Psoas muscle (tissue), 8 donors: Measurements from ENCODE around the gene PLD6. TPM values are rescaled to one million over a fixed set of nuclear protein-coding genes. Genes with fewer than 3 reads are reported as not detected.

ENCODE experiments used
- ATAC-seq, 4 donors: fragments of 200-7000 bp; cut with Tn5 transposase; one replicate each; pipeline ENCODE4 v1.9.1; 2020; ENCODE audit warnings: moderate library complexity in 3 of 4, mild to moderate bottlenecking in 2 of 4
- DNase-seq, 2 donors: peaks; one replicate each; pipeline ENCODE4 v3.0.0-alpha.2; 2020
- H3K27ac ChIP-seq: fragments of 200-600 bp; one replicate; pipeline ENCODE4 v1.8.0; 2022
- H3K27me3 ChIP-seq, 3 donors: fragments of 200-600 bp in 1 of 3; one replicate each; pipeline versions ENCODE4 v1.6.1 to v1.8.0; 2013 to 2022; ENCODE audit warnings: low read length in 2 of 3, mild to moderate bottlenecking in 2 of 3, moderate library complexity in 1 of 3; ENCODE audit not compliant: insufficient read depth in 3 of 3
- H3K36me3 ChIP-seq, 2 donors: fragments of 200-600 bp in 1 of 2; one replicate each; pipeline versions ENCODE4 v1.6.1 to v1.8.0; 2013 to 2022; ENCODE audit warnings: low read depth in 1 of 2, mild to moderate bottlenecking in 1 of 2, moderate library complexity in 1 of 2; ENCODE audit not compliant: insufficient read depth in 1 of 2
- H3K4me1 ChIP-seq: fragments of 200-600 bp; one replicate; pipeline ENCODE4 v1.8.0; 2022
- H3K4me3 ChIP-seq: fragments of 200-600 bp; one replicate; pipeline ENCODE4 v1.8.0; 2022; ENCODE audit warnings: mild to moderate bottlenecking
- H3K9me3 ChIP-seq: fragments of 200-600 bp; one replicate; pipeline ENCODE4 v1.8.0; 2022
- WGBS, 3 donors: extraction: QIAGEN DNeasy Blood & Tissue Kit; methylation state at CpG; one replicate each; pipeline versions ENCODE4 v1.1.6 to v1.1.7; 2013; 5-methylcytosine and 5-hydroxymethylcytosine counted together
- intact Hi-C, 2 donors: fragments of 100-400 bp; cut with DNase I; formaldehyde crosslinking; loops; one replicate each; pipeline versions ENCODE4 v1.11.0 to v1.14.2; 2022
- polyA plus RNA-seq, 3 donors: library from polyadenylated mRNA; stranded (reverse); fragments of 200-250 nt; gene quantifications; one replicate each; pipeline ENCODE4 v1.2.3, GENCODE V29; 2013
- total RNA-seq, 4 donors: library from RNA; stranded (reverse); fragmentation: NEBNext Ultra II Directional in 2 of 4; extraction: Animal tissue kit (Norgen Biotek cat#: 25700) in 2 of 4; gene quantifications; one replicate each; pipeline versions ENCODE4 v1.2.1 to v1.2.4, GENCODE V29; 2021 to 2023
- TF ChIP-seq, protein P1 (sequence below): fragments of 200-600 bp; IDR thresholded peaks from one replicate; pipeline ENCODE4 v1.8.0; 2022; ENCODE audit warnings: antibody characterized with exemption
- donor health status: healthy with polysubstance abuse.
- donor health status: DM: no; HTN: no; CAD: no; lungs with moderate emphysema.
- donor health status: Bipolar disorder and iron deficiency.
- donor health status: healthy.
- donor health status: DM: yes; HTN: yes; CAD: no.
- donor health status: DM: no; HTN: no; CAD: no.
- donor health status: DM: no; HTN: no; CAD: no.
- donor health status: DM: yes; HTN: yes; CAD: no.

The PLD6 gene
- total and polyA plus RNA-seq, 7 donors: 0.84 to 5.4 (median 2.5) TPM

DNA sequence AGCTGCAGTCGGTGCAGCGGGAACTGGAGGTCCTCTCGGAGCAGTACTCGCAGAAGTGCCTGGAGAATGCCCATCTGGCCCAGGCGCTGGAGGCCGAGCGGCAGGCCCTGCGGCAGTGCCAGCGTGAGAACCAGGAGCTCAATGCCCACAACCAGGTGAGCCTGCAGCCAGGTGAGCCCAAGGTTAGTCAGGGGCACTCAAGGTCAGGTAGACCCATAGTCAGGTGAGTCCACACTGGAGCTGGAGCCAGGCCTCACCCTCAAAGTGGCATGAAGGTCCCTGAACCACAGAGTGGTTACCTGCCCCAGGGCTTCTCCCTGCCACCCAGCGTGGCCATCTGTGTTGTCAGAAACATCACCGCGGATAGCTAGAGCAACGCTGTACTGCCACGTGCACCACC lies 32.2 kb downstream of the PLD6 start:
- H3K9me3 ChIP-seq: no peaks in the 10 kb centered on the region
- TF ChIP-seq, protein P1, sequence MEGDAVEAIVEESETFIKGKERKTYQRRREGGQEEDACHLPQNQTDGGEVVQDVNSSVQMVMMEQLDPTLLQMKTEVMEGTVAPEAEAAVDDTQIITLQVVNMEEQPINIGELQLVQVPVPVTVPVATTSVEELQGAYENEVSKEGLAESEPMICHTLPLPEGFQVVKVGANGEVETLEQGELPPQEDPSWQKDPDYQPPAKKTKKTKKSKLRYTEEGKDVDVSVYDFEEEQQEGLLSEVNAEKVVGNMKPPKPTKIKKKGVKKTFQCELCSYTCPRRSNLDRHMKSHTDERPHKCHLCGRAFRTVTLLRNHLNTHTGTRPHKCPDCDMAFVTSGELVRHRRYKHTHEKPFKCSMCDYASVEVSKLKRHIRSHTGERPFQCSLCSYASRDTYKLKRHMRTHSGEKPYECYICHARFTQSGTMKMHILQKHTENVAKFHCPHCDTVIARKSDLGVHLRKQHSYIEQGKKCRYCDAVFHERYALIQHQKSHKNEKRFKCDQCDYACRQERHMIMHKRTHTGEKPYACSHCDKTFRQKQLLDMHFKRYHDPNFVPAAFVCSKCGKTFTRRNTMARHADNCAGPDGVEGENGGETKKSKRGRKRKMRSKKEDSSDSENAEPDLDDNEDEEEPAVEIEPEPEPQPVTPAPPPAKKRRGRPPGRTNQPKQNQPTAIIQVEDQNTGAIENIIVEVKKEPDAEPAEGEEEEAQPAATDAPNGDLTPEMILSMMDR: no peak
- peaks cover 12 to 100% of the 10 kb centered on the region in 2 donors for H3K36me3 ChIP-seq
- no peak overlapping the region for H3K27ac ChIP-seq
- H3K4me1 ChIP-seq: peaks cover 4% of the 10 kb centered on the region
- DNase-seq (no peak), ATAC-seq (no peak)
- no peaks in the 10 kb centered on the region for H3K27me3 ChIP-seq
- 89 to 92% (median 90%) methylated on average over 14 of the region's 14 CpGs for WGBS, 3 donors
- H3K4me3 ChIP-seq: no peak overlapping the region
- intact Hi-C loops: no loop called here

DNA sequence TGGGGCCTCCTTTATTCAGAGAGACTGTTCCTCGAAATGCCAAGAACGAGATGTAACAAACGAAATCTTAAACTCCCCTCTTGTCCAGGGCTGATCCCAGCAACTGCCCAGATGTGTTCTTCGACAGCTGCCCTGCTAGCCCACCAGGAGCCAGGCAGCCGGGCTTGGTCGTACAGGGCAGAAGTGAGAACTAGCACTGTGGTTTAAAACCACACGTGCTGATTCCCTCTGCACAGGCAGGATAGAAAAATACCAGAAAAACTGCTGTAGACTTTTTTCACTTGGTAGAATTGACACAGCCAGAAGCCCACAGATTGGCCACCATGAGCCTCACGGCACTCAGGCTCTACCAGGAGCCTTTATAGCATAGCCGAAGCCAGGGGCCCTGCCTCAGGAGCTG lies 33.1 kb downstream of the PLD6 start:
- Histone ChIP-seq H3K4me3 (no peak overlapping the region), H3K27me3 (no peaks in the 10 kb centered on the region), H3K27ac (no peak overlapping the region), H3K4me1 (peaks cover 4% of the 10 kb centered on the region), H3K36me3 (peaks cover 12 to 100% of the 10 kb centered on the region in 2 donors), H3K9me3 (no peaks in the 10 kb centered on the region)
- TF ChIP-seq, protein P1: no peak
- no peak for ATAC-seq
- intact Hi-C loops: no loop called here
- DNase-seq: no peak
- 82 to 85% (median 83%) methylated on average over 9 of the region's 9 CpGs for WGBS, 3 donors

DNA sequence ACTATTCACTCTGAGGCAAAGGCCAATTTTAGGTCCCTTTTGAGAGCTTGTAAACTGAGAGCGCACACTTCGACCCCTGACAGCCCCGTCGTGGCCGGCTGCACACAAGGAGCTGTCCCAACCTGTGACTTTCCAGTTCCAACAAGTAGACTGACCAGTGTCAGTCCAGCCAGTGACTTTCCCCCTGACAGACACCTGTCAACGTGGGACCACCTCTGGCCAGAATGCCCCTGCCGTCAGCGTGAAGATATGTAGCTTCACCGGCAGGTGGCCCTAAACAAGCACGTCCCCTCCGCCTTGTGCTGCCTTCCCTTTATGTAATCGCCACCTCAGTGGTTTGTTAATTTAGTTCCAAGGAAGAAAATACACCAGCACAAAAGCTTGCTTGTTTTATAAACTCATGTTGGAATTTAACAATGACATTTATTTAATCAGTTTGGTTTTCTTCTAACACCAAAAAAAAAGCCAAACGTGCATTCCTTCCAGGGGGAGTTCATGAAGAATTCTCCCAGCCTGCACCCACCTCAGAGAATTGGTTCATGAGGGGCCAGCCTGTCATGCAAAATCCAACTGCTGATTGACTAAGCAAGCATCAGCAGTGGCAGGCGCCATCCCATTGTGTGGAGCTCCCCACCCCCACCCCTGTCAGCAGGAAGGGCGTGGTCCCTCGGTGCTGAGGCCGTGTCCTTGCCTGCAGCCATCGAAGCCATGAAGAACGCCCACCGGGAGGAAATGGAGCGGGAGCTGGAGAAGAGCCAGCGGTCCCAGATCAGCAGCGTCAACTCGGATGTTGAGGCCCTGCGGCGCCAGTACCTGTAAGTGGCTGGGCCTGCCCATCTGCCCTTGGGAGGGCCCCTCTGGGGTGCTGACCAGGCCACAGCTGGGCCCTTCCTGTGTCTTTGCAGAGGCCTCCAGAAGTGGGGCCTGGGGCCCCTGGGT lies 33.9 kb downstream of the PLD6 start:
- DNase-seq: peak; percentile 48 to 75
- intact Hi-C loops: no loop called here
- Histone ChIP-seq H3K27me3 (no peaks in the 10 kb centered on the region), H3K4me1 (peaks cover 4% of the 10 kb centered on the region), H3K36me3 (peaks cover 12 to 100% of the 10 kb centered on the region in 2 donors), H3K4me3 (no peak overlapping the region), H3K27ac (no peak overlapping the region), H3K9me3 (no peaks in the 10 kb centered on the region)
- peak in 3 of 4 donors; percentile 7 to 47 (median 40) for ATAC-seq
- WGBS, 3 donors: 72 to 75% (median 72%) methylated on average over 23 to 26 of the region's 26 CpGs
- TF ChIP-seq, protein P1: peak; percentile 4

DNA sequence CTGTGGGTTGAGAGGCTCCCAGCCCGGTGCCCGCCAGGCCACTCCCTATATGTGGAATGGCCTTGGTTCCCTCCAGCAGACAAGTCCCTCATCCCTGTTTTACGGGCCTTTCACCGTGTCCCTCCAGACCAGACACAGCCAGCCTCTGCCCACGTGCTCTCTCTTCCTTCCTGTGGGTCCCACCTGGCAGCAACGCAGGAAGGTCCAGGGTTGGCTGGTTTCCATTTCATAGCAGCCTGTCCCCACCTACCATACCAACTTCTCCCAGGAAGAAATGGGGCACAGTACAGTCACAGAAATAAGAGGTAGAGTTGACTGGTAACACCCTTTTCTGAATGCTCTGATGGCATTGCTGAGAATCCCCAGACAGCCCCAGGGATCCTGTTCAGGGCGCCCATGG lies 34.9 kb downstream of the PLD6 start:
- H3K27ac ChIP-seq: no peak overlapping the region
- H3K4me3 ChIP-seq: no peak overlapping the region
- H3K36me3 ChIP-seq: peaks cover 12 to 100% of the 10 kb centered on the region in 2 donors
- TF ChIP-seq, protein P1: no peak
- intact Hi-C loops: no loop called here
- ATAC-seq (no peak), DNase-seq (no peak)
- no peaks in the 10 kb centered on the region for H3K27me3 ChIP-seq
- peaks cover 4% of the 10 kb centered on the region for H3K4me1 ChIP-seq
- H3K9me3 ChIP-seq: no peaks in the 10 kb centered on the region
- 79 to 87% (median 81%) methylated on average over 7 of the region's 7 CpGs for WGBS, 3 donors
